NCI-H1105 treated with DMSO at 0.1 percent for 48 hours (cell line): ENCODE data around the gene ETFDH.
A peak's percentile ranks its signal among the peaks of the same experiment; 100 is the strongest.
"Not testable (repeated sequence)": the region's sequence is repeated elsewhere in the genome, so short reads cannot be mapped to it uniquely, and the experiment has no call there.

Experiments used
- DNase-seq: peaks from one replicate; lab custom pipeline; 2025; lab: John Stamatoyannopoulos, UW

ETFDH gene

DNA sequence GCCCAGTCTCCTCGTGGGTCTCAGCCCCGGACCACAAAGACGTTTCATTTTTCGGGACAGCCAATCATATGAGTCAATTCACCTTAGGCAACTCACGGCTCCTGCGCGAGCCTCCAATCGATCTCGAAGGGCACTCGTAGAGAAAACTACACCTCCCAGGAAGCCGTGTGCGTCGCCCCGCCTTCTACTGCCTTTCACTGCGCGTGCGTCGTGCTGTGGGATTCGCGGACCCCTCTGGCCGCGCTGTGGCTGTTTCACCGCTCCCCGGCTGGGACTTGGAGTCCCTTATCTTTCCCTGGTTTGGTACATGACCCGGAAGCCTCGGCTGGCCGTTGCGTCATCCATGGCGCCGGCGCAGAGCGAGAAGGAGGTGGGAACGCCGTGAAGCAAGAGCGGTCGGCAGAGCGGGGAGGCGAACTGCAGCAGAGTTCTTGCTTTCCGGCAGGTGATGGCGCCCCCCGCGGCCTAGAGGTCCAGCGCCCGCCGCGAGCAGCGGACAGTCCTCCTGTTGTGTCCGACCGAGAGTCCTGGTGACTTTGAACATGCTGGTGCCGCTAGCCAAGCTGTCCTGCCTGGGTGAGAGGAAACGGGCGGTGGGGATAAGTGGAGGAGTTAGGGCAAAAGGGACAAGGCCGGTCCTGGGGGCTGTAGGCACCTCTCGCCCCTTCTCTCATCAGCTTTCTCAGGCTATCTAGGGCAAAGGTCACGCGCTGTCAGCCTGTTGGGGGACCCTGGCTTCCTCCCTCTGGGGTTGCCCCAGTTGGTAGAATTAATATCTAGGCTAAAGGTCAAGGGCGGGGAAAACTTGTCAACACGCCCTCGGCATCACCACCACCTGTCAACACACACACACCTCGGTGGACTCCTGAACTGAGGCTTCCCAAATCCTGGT, at the start of gene ETFDH:
Gene ETFDH (plus strand): TSS at position 382 of the 892 bp plus-strand sequence. CDS start 161 bp downstream, at position 543.
- DNase-seq: peak; percentile 93

DNA sequence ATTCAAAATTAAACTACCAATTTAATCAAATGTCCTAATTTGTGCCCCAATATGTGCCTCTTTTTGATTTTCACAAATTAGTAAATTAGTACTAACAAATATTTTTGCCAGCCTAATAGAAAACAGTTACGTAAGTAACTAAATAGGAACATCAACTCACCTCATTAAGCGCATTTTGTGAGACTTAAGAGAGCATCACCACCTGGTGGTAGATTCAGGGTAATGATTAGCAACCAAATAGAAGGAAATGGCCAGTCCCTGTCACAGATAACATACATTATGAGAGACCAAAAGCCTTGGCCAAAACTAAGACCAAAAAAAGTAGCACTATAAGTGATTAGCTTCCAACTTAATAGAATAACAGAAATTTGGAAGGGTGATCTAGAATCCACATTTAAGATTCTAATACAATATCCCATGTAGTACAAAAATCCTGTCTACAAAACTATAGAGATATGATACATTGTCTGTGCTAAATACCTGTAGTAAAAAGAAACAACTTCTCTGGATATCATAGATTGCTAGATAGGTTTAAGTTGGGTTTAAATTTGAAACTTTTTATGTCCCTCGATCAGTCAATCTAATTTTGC, 47.1 kb upstream of the ETFDH start:
- DNase-seq: peak; percentile 45

DNA sequence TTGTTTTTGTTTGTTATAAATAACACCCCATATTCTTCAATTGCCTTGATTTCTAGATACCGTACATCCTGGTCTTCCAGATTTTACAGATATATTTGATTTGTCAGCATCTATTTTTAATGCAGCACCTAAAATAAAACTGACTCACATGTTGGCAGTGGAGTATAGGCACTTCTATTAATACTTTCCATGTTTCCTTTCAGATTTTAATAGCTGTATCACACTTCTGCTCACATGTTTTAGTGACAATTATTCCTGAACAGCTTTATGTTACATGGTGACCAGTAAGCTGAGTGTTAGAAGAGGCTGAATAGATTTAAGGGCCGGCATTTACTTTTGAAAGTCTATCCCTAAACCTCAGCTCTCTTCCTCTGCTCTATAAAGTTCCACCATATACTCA, 46.6 kb upstream of the ETFDH start:
- no peak for DNase-seq

DNA sequence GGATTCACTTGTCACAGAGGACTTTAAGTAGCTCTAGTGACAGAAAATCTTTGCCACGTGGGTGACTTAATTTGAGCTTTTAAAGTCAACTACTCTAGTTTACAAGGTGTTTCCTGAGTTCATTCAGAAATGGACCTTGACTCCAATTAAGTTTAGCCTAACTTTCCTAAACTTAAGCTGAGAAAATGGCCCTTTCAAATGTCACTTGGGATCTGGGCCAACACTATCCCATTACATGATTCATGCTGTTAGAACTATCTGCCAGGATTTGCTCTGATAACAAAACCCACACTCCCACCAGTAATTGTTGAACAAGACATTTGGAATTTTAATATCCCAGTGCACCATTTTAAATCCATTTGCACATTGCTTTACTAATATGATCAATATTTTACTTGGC, 41.2 kb upstream of the ETFDH start:
- no peak for DNase-seq

DNA sequence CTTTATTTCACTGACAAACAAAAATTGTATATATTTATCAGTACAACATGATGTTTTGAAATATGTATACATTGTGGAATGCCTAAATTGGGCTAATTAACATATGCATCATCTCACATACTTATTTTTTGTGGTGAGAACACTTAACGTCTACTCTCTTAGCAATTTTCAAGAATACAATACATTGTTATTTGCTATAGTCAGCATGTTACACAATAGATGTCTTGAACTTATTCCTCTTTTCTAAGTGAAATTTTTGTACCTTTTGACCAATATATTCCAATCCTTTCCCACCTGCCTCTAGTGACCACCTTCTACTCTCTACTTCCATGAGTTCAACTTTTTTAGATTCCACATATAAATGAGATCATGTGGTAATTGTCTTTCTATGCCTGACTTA, 35.5 kb upstream of the ETFDH start:
- DNase-seq: no peak

DNA sequence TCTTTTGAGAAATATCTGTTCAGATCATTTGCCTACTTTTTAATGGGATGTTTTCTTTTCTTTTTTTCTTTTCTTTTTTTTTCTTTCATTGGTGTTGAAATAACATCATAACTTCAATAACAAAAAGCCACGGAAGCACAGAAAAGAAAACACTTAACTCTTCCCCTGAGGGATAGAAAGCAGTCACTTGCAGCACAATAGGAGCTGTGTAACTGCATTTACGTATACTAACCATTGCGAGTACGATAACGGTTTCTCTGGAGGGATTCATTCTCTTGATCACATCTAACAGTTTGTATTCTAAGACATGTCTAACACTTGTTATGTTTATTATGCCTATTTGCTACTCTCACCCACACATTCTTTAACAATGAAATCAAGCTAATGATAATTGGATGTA, 27.7 kb upstream of the ETFDH start:
- DNase-seq: no peak

DNA sequence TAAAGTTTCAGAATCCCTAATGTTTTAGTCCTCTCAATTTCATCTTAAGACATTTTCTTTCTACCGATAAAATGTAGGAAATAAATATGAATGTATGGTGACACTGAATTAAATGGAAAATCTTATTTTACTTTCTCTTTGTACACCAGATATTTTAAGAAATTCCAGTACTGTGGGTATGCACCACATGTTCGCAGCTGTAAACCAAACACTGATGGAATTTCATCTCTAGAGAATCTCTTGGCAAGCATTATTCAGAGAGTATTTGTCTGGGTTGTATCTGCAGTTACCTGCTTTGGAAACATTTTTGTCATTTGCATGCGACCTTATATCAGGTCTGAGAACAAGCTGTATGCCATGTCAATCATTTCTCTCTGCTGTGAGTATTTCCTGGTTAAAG, 27.3 kb upstream of the ETFDH start:
- no peak for DNase-seq

DNA sequence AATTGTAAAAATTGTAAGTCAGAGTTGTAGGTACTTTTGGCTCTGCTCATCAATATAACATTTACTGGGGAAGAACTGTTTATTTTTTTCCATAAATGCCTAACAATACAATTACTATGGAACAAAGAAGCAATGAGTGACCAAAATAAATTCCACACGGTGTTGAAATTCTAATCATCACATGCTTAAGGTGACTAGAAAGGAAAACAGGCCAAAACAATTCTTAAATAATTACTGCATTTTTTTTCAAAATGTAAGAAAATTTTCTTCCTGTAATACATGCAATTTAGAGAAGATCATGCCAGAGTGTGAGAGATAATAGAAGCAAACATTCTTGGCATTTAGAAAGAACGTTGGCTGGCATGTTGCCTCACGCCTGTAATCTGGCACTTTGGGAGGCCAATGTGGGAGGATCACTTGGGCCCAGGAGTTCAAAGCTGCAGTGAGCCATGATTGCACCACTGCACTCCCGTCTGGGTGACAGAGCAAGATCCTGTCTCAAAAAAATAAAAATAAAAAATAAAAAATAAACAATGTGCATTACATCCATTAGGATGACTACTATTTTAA, 22.9 kb upstream of the ETFDH start:
- DNase-seq: no peak

DNA sequence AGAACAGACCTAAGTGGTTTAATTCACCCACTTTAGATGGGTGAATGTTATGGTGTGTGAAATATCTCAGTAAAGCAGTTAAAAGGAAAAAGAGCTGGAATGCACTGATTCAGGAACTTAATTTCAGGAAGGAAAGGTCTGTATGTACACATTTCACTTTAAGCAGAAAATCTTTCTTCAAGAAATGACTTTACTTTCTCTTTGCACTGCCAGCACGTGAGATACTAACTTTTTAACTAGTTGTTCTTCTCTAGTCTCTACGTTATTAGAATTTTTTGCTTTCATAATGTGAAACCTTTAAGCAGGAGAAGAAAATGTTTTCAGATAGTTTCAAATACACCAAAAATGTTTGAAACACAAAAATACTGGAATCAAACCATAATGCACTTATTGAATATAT, 19.2 kb upstream of the ETFDH start:
- no peak for DNase-seq

DNA sequence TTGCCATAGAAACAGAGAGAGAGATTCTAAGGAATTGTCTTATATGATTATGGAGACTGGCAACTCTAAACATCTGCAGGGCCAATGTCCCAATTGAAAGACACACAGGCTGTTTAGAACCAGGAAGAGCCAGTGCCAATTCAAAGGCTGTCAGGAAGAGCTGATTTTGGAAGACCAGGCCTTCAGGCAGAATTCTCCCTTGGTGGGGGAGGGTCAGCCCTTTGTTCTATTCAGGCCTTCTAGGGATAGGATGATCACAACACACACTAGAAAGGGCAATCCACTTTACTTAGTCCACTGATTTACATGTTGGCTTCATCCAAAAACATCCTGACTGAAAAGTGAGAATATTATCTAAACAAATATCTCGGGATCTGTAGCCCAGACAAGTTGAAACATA, 15.7 kb upstream of the ETFDH start:
- DNase-seq: no peak

DNA sequence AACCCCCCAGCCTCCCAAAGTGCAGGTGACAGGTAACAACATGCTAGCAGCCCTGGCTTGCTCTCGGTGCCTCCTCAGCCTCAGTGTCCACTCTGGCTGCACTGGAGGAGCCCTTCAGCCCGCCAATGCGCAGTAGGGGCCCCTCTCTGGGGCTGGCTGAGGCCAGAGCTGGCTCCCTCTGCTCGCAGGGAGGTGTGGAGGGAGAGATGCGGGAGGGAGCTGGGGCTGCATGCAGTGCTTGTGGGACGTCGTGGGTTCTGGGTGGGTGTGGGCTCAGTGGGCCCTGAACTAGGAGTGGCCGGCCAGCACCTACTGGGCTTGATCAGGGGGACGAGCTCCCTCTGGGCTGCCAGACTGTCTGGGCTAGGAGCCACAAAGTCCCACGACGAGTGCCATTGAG, 14.8 kb upstream of the ETFDH start:
- DNase-seq: no peak

DNA sequence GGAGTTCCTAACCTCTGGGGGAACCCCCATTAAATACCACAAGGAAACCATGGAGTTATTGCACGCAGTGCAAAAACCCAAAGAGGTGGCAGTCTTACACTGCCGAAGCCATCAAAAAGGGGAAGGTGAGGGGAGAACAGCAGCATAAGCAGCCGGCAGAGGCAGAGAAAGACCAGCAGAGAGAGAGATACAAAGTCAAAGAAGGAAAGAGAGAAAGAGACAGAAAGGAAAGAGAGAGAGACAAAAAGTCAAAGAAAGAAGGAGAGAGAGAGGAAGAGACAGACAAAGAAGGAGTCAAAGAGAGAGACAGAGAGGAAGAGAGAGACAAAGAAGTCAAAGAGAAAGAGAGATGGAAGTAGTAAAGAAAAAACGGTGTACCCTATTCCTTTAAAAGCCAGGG, 8.8 kb upstream of the ETFDH start:
- DNase-seq: not testable (repeated sequence)

DNA sequence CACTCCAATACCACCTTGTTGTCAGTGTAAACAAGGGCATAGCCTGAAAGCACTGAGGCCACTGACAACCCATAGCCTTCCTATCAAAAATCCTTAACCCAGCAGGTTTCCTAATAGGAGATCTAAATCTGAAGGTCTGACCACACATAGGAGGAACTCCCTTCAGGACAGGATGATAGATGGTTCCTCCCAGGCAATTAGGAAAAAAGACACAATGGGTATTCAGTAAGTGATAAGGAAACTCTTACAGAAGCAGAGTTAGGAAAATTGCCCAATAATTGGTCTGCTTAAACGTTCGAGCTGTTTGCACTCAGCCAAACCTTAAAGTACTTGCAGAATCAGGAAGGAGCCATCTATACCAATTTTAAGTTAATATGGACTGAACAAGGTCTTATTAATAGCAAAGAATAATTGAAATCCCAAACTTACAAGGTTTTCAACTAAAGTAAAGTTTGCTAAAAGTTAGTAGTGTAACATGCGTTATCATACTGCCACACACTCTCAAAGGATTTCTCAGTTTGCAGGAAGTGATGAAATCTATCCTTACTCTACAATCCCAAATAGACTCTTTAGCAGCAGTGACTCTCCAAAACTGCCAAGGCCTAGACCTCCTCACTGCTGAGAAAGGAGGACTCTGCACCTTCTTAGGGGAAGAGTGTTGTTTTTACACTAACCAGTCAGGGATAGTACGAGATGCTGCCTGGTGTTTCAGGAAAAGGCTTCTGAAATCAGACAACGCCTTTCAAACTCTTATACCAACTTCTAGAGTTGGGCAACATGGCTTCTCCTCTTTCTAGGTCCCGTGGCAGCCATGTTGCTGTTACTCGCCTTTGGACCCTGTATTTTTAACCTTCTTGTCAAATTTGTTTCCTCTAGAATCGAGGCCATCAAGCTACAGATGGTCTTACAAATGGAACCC, 8.1 kb upstream of the ETFDH start:
- DNase-seq: not testable (repeated sequence)

DNA sequence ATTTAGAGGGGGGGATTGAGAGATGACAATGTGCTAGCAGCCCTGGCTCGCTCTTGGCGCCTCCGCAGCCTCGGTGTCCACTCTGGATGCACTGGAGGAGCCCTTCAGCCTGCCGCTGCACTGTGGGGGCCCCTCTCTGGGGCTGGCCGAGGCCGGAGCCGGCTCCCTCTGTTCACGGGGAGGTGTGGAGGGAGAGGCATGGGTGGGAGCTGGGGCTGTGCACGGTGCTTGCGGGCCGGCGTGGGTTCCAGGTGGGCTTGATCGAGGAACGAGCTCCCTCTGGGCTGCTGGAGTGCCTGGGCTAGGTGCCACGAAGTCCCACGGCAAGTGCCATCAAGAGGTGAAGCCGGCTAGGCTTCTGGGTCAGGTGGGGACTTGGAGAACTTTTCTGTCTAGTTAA, 7.3 kb upstream of the ETFDH start:
- no peak for DNase-seq

DNA sequence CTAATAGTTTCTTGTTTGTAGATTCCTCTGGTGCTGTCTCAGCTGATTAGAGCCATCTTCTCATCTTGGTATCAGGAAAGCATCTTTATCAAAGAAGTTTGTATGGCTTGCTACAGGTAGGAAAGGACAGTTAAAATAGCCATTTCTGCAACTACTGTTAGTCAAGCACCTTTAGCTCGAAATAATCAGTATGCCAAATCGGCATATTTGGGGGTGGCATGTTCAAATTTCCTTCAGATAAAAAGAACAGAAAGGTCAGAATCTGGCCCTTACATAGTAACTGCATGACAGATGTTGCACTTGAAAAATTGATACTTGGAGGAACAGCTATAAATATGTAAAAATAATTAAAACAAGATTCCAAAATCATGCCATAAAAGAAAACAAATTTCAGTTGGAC, 5.2 kb upstream of the ETFDH start:
- no peak for DNase-seq

DNA sequence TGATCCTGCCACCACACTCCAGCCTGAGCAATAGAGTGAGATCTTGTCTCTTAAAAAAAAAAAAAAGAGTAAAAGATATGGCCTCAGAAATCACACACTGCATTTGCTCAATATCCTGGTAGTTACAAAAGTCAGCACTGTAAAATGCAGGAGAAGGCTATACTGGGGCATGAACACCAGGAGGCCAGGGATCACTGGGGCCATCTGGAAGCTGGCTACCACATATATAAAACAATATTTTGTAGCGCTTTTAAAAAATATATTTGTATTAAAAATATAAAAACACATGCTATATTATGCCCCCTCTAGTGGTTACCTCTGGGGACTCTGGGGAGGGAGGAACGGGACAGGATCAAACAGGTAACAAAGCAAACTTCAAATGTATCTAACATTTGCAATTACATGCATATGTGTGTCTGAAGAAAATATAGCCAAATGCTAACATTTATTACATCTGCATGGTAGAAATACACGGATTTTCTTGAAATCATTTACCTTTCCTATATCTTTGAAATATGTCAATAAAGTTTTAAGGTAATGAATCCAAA, 4.4 kb upstream of the ETFDH start:
- DNase-seq: no peak

DNA sequence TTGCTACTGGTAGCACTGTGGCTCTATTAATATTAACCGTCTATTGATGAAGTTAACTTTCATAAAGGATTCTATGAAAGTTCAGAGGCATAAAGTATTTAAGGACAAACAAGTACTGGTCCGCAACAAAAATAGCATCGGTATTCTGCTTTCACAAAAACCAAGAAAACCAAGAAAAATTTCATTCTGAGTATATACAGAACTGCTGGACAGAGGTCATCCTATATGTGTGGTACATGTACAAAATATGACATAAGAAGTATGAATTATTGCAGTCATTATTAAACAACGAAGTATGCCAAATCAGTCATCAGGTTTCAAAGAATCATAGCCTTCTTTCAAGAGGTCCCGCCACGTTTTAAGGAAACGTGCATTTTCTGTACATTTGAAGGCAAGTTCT, 2.8 kb upstream of the ETFDH start:
- no peak for DNase-seq

DNA sequence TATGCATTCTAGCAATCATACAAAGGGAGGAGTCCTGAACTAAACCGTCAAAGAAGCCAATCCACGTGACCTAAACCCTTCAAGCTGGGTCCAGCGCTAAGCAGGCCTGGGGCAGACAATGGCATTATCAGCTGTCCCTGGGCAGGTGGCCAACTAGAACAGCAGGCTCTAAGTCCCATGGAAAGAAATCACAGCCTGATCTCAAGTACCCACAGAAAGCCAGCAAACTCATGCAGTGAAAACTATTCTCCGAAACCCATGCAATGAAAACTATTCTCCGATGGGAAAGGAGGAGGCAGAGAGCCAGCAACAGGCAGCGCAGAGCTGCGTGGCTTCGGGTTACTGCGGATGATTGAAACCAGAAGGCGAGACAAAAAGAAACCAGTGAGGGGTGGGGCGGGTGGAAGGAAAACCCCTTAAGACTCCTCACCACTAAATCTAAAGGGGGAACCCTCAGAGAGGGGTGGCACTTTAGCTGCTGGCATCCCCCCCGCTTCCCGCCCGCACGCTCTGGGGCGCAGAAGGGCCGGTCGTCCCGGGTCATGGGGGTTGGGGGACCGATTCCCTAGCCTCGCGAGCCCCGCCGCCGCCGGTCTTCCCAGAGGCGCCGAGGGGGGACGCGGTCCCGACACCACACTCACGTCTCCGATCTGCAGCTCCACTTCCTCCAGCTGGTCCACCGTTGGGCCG, 976 bp upstream of the ETFDH start:
- DNase-seq: peak; percentile 63

DNA sequence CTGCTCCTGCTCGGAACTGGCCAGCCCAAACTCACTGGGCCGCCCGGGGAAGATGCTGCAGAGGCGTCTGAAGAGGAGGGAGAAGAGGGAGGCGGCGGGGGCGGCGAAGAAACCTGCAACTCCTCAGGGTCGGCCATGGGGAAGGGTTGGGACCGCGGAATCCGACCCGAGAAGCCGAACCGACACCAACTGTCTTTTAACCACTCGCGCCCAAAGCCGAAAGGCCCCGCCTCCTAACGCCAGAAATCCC, 506 bp upstream of the ETFDH start, which contains the start of gene C4orf46:
Gene C4orf46 (minus strand): TSS at position 223 of the 250 bp plus-strand sequence. CDS start 86 bp downstream, at position 137.
- no peak for DNase-seq

DNA sequence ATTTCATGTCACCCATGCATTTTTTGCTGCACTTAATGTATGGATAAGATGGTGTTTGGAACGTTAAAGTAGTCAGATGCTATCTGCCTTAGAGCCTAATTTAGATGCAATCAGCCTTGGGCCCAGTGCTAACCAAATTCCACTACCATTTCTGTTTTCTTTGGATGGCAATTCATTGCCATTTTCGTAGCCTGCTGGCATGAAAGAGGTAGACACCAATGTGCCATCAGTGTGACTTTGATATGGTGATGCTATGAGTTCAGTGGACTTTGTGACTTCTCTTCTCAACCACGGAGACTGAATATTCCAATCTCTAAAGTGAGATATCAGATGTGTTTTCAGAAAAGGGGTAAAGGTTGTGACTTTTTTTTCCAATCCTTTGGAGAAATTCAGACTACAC, 1.5 kb downstream of the ETFDH start:
- DNase-seq: no peak

DNA sequence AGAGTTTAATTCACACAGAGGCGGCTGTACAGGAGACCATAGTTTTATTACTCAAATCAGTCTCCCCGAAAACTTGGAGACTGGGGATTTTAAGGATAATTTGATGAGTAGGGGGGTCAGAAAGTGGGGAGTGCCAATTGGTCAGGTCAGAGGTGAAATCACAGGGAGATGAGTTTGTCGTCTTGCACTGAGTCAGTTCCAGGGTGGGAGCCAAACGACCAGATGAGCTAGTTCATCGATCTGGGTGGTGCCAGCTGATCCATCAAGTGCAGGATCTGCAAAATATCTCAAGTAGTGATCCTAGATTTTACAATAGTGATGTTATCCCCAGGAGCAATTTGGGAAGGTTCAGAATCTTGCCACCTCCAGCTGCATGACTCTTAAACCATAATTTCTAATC, 4.0 kb downstream of the ETFDH start:
- no peak for DNase-seq

DNA sequence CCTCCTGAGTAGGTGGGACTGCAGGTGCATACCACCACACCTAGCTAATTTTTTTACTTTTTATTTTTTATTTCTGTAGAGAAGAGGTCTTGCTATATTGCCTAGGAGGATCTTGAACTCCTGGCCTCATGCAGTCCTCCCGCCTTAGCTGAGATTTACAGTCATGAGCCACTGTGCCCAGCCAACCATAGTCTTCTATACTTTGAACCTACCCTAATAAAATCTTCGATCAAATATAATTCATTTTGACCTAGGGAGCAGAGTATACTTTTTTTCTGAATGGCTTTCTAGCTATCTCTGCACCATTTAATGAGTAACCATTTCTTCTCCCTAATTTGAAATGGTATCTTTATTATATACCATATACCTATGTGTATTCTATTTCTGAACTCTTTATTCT, 6.7 kb downstream of the ETFDH start:
- DNase-seq: no peak
